HEK293T (cell line): ENCODE data around the gene CHEK1.
"Not testable (repeated sequence)": the region's sequence is repeated elsewhere in the genome, so short reads cannot be mapped to it uniquely, and the experiment has no call there.

Experiments
- FOXM1 ChIP-seq: fragments of 450-650 bp; IDR thresholded peaks from 2 replicates; pipeline ENCODE4 v1.6.1; 2017; ENCODE audit warnings: mild to moderate bottlenecking, borderline replicate concordance
- SP1 ChIP-seq: fragments of 450-650 bp; IDR thresholded peaks from 2 replicates; pipeline ENCODE4 v1.6.1; 2017
- SUZ12 ChIP-seq: fragments of 450-650 bp; IDR thresholded peaks from 2 replicates; pipeline ENCODE4 v1.6.1; 2016; ENCODE audit warnings: mild to moderate bottlenecking
- TARDBP ChIP-seq: fragments of 450-650 bp; IDR thresholded peaks from 2 replicates; pipeline ENCODE4 v1.6.1; 2016
- ZNF384 ChIP-seq: fragments of 450-650 bp; IDR thresholded peaks from 2 replicates; pipeline ENCODE4 v1.6.1; 2016

DNA sequence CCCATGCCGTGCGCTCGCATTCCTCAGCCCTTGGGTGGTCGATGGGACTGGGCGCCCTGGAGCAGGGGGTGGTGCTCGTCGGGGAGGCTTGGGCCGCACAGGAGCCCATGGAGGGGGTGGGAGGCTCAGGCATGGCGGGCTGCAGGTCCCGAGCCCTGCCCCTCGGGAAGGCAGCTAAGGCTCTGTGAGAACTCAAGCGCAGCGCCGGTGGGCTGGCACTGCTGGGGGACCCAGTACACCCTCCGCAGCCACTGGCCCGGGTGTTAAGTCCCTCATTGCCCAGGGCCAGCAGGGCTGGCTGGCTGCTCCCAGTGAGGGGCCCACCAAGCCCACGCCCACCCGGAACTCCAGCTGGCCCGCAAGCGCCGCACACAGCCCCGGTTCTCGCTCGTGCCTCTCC is 79.7 kb downstream of the CHEK1 start:
- not testable (repeated sequence) for TF ChIP-seq FOXM1, SP1, ZNF384, SUZ12, TARDBP
